MCF 10A (cell line): ENCODE measurements around the gene FOXM1. TPM values are rescaled to one million over a fixed set of nuclear protein-coding genes. Genes with fewer than 3 reads are reported as not detected.
A peak's percentile ranks its signal among the peaks of the same experiment; 100 is the strongest.

ENCODE experiments used
- BruUV-seq: library from RNA; stranded (reverse); fragments of 400-500 nt; replicated peaks from 2 replicates; lab custom pipeline; 2021; lab: Mats Ljungman, UMichigan
- CTCF ChIA-PET: fragments of 300-600 bp; sonication (Branson Sonifier 250); formaldehyde crosslinking; extraction: SDS; loops from one replicate; lab custom pipeline; 2021; ENCODE audit warnings: antibody characterized with exemption, inconsistent platforms; lab: Yijun Ruan, JAX
- POLR2A ChIA-PET: fragments of 300-600, 350-650 bp; sonication (Branson Sonifier 250); formaldehyde crosslinking; extraction: SDS; loops from one replicate; lab custom pipeline; 2020; ENCODE audit warnings: antibody characterized with exemption, inconsistent platforms; lab: Yijun Ruan, JAX
- DNase-seq: peaks from one replicate; pipeline ENCODE4 v3.0.0-alpha.2; 2018; ENCODE audit not compliant: unreplicated experiment
- H3K27ac Mint-ChIP-seq: one replicate; pipeline ENCODE4 v1.8.0; 2022; ENCODE audit warnings: mild to moderate bottlenecking, low read depth, mixed read lengths; ENCODE audit not compliant: unreplicated experiment
- H3K27me3 Mint-ChIP-seq: one replicate; pipeline ENCODE4 v1.8.0; 2022; ENCODE audit warnings: mixed read lengths; ENCODE audit not compliant: insufficient read depth, unreplicated experiment
- H3K36me3 Mint-ChIP-seq: one replicate; pipeline ENCODE4 v1.8.0; 2022; ENCODE audit warnings: mild to moderate bottlenecking, moderate library complexity, mixed read lengths; ENCODE audit not compliant: insufficient read depth, unreplicated experiment
- H3K4me1 Mint-ChIP-seq: one replicate; pipeline ENCODE4 v1.8.0; 2022; ENCODE audit warnings: mixed read lengths; ENCODE audit not compliant: insufficient read depth, unreplicated experiment
- H3K4me3 Mint-ChIP-seq: one replicate; pipeline ENCODE4 v1.8.0; 2022; ENCODE audit warnings: mild to moderate bottlenecking, moderate library complexity, mixed read lengths; ENCODE audit not compliant: unreplicated experiment
- H3K9me3 Mint-ChIP-seq: one replicate; pipeline ENCODE4 v1.8.0; 2022; ENCODE audit warnings: mixed read lengths; ENCODE audit not compliant: unreplicated experiment
- CTCF ChIP-seq: fragments of 200-600 bp; IDR thresholded peaks from one replicate; pipeline ENCODE4 v1.8.0; 2022; ENCODE audit warnings: antibody characterized with exemption, mild to moderate bottlenecking; ENCODE audit not compliant: unreplicated experiment
- intact Hi-C: fragments of 100-400 bp; cut with micrococcal nuclease; formaldehyde crosslinking; loops from 2 replicates; pipeline ENCODE4 v1.14.1; 2022
- total RNA-seq: library from RNA; stranded (reverse); gene quantifications from 2 replicates; pipeline ENCODE4 v1.2.3, GENCODE V29; 2022

The FOXM1 gene
- total RNA-seq, 1 experiment from 2014 or later, result 49.9 TPM

- H3K27ac Mint-ChIP-seq, result no peak overlapping the region
- BruUV-seq, result no TSS peak
- no peaks in the 10 kb centered on the region for H3K27me3 Mint-ChIP-seq
- peaks cover 3% of the 10 kb centered on the region for H3K36me3 Mint-ChIP-seq
- TF ChIP-seq CTCF, result no peak
- no peak overlapping the region for H3K4me3 Mint-ChIP-seq
- intact Hi-C loops, result loop anchor here (10.0 kb wide), 1 partner anchor 180 kb away; no protein-coding TSS in a partner anchor
- POLR2A ChIA-PET, result interaction anchor here (1.0 to 1.3 kb wide), 2 partner anchors 8 to 10 kb away, joined by 4 to 6 read pairs; no protein-coding TSS in a partner anchor
- H3K4me1 Mint-ChIP-seq, result no peaks in the 10 kb centered on the region
- DNase-seq, result no peak
- CTCF ChIA-PET, result interaction anchor here (1.0 to 3.3 kb wide), 13 partner anchors 10 to 187 kb away, joined by 3 to 21 read pairs (median 5); no protein-coding TSS in a partner anchor
- no peaks in the 10 kb centered on the region for H3K9me3 Mint-ChIP-seq
Observed at GRCh38 chr12:2854669-2855453, 22.1 kb downstream of the FOXM1 start.

GRCh38 chr12:2853626-2854025 lies 23.3 kb downstream of the FOXM1 start:
- Mint-ChIP-seq H3K9me3 (no peaks in the 10 kb centered on the region), H3K27me3 (no peaks in the 10 kb centered on the region), H3K36me3 (no peaks in the 10 kb centered on the region), H3K4me3 (no peak overlapping the region), H3K27ac (no peak overlapping the region), H3K4me1 (no peaks in the 10 kb centered on the region)
- intact Hi-C loops, result loop anchor here (10.0 kb wide), 1 partner anchor 181 kb away; no protein-coding TSS in a partner anchor
- peak; percentile 70 for TF ChIP-seq CTCF
- ChIA-PET POLR2A (interaction anchor here (1.3 kb wide), 1 partner anchor 9 kb away, joined by 6 read pairs; no protein-coding TSS in a partner anchor), CTCF (interaction anchor here (0.6 to 3.3 kb wide), 16 partner anchors 9 to 887 kb away, joined by 3 to 21 read pairs (median 4); no protein-coding TSS in a partner anchor)
- no TSS peak for BruUV-seq
- peak; percentile 69 for DNase-seq

GRCh38 chr12:2851931-2852330 lies 25.0 kb downstream of the FOXM1 start:
- DNase-seq, result no peak
- POLR2A ChIA-PET, result interaction anchor here (0.6 to 0.8 kb wide), 4 partner anchors 16 to 92 kb away, joined by 3 read pairs; no protein-coding TSS in a partner anchor
- Mint-ChIP-seq H3K4me3 (no peak overlapping the region), H3K4me1 (no peaks in the 10 kb centered on the region), H3K36me3 (no peaks in the 10 kb centered on the region), H3K9me3 (no peaks in the 10 kb centered on the region), H3K27ac (no peak overlapping the region), H3K27me3 (no peaks in the 10 kb centered on the region)
- TF ChIP-seq CTCF, result no peak
- CTCF ChIA-PET, result interaction anchor here (0.6 to 3.3 kb wide), 5 partner anchors 9 to 190 kb away, joined by 3 to 15 read pairs (median 3); no protein-coding TSS in a partner anchor
- intact Hi-C loops, result loop anchor here (10.0 kb wide), 1 partner anchor 183 kb away; no protein-coding TSS in a partner anchor
- no TSS peak for BruUV-seq

GRCh38 chr12:2845280-2845679 lies 31.7 kb downstream of the FOXM1 start:
- no TSS peak for BruUV-seq
- Mint-ChIP-seq H3K27me3 (no peaks in the 10 kb centered on the region), H3K4me1 (no peaks in the 10 kb centered on the region), H3K36me3 (no peaks in the 10 kb centered on the region), H3K4me3 (no peak overlapping the region), H3K27ac (no peak overlapping the region), H3K9me3 (no peaks in the 10 kb centered on the region)
- intact Hi-C loops, result no loop called here
- ChIA-PET CTCF (interaction anchor here (0.9 to 3.3 kb wide), 2 partner anchors 9 to 12 kb away, joined by 3 to 21 read pairs; no protein-coding TSS in a partner anchor), POLR2A (interaction anchor here (0.7 to 1.1 kb wide), 3 partner anchors 9 to 19 kb away, joined by 3 to 6 read pairs (median 6); no protein-coding TSS in a partner anchor)
- no peak for DNase-seq
- no peak for TF ChIP-seq CTCF
